Transverse colon (tissue), 4 donors: ENCODE data around the gene FAM234A.

Source experiments
- EP300 ChIP-seq: sonication (generic); formaldehyde crosslinking; IDR thresholded peaks from one replicate; pipeline ENCODE4 v1.6.1; 2017; ENCODE audit warnings: antibody characterized with exemption, low read depth
- POLR2A ChIP-seq: fragments of 450-650 bp; IDR thresholded peaks from one replicate; pipeline ENCODE4 v1.6.1; 2016; ENCODE audit warnings: antibody characterized with exemption, mild to moderate bottlenecking, moderate library complexity
- POLR2AphosphoS5 ChIP-seq, 3 donors: sonication (generic); formaldehyde crosslinking; IDR thresholded peaks; one replicate each; pipeline ENCODE4 v1.6.1; 2016; ENCODE audit warnings: antibody characterized with exemption in 3 of 3
- TF ChIP-seq, protein P1 (sequence below), 5 experiments: fragments of 200-600 bp in 3 of 5; fragments of 450-650 bp in 2 of 5; sonication (generic) in 3 of 5; IDR thresholded peaks; 1 replicate in 2 of 5; 2 replicates in 3 of 5; pipeline ENCODE4 v1.5.1; 2016 to 2017; ENCODE audit warnings: antibody characterized with exemption in 5 of 5, inconsistent platforms in 3 of 5, mild to moderate bottlenecking in 2 of 5, moderate library complexity in 1 of 5

DNA sequence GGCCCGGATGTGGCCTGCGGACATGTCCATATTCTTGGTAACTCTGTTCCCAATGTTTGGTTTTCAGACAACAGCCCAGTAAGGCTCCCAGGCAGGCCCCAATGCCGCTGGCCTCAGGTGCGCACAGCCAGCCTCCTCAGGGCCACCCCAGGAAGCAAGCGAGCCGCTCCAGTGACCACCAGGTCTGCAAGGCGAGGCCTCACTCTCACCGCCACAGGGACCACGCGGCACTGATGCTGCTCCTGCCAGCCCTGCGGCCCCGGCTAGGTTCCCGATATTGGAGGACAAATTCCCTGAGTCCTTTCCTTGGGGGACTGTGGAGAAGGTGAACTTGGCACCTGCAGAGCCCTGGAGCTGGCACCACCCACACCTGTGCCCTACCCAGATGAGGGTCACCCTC lies 67.3 kb downstream of the FAM234A start:
- TF ChIP-seq, protein P1, sequence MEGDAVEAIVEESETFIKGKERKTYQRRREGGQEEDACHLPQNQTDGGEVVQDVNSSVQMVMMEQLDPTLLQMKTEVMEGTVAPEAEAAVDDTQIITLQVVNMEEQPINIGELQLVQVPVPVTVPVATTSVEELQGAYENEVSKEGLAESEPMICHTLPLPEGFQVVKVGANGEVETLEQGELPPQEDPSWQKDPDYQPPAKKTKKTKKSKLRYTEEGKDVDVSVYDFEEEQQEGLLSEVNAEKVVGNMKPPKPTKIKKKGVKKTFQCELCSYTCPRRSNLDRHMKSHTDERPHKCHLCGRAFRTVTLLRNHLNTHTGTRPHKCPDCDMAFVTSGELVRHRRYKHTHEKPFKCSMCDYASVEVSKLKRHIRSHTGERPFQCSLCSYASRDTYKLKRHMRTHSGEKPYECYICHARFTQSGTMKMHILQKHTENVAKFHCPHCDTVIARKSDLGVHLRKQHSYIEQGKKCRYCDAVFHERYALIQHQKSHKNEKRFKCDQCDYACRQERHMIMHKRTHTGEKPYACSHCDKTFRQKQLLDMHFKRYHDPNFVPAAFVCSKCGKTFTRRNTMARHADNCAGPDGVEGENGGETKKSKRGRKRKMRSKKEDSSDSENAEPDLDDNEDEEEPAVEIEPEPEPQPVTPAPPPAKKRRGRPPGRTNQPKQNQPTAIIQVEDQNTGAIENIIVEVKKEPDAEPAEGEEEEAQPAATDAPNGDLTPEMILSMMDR (IDR thresholded peaks at IDR 0.05): no peak
- TF ChIP-seq POLR2A (no peak), EP300 (no peak), POLR2AphosphoS5 (IDR thresholded peaks at IDR 0.05) (no peak)
